Activated CD8-positive, alpha-beta T cell treated with anti-CD3 and anti-CD28 coated beads for 36 hours (primary cell): Measurements from ENCODE around the gene PALM. TPM values are rescaled to one million over a fixed set of nuclear protein-coding genes. Genes with fewer than 3 reads are reported as not detected.

ENCODE experiments used
- ATAC-seq: fragments of 200-7000 bp; cut with Tn5 transposase; one replicate; pipeline ENCODE4 v1.10.0; 2021; ENCODE audit warnings: mild to moderate bottlenecking, moderate library complexity
- CTCF ChIA-PET: fragments of 350-600 bp; sonication (Branson Sonifier 250); formaldehyde crosslinking; loops from one replicate; lab custom pipeline; 2021; ENCODE audit warnings: antibody characterized with exemption; lab: Charles Lee
- POLR2A ChIA-PET: fragments of 350-600 bp; sonication (Branson Sonifier 250); formaldehyde crosslinking; loops from one replicate; lab custom pipeline; 2021; ENCODE audit warnings: antibody characterized with exemption; lab: Charles Lee
- DNase-seq: peaks from one replicate; pipeline ENCODE4 v3.0.0-alpha.2; 2020
- H3K27ac Mint-ChIP-seq: one replicate; pipeline ENCODE4 v1.8.0; 2021; ENCODE audit warnings: mild to moderate bottlenecking, mixed read lengths
- H3K27me3 Mint-ChIP-seq: one replicate; pipeline ENCODE4 v1.8.0; 2021; ENCODE audit warnings: mixed read lengths
- H3K36me3 Mint-ChIP-seq: one replicate; pipeline ENCODE4 v1.8.0; 2021; ENCODE audit warnings: low read depth, mixed read lengths
- H3K4me1 Mint-ChIP-seq: one replicate; pipeline ENCODE4 v1.8.0; 2021; ENCODE audit warnings: low read depth, mixed read lengths
- H3K4me3 Mint-ChIP-seq: one replicate; pipeline ENCODE4 v1.8.0; 2021; ENCODE audit warnings: mild to moderate bottlenecking, moderate library complexity, mixed read lengths
- H3K9me3 Mint-ChIP-seq: one replicate; pipeline ENCODE4 v1.8.0; 2021; ENCODE audit warnings: mixed read lengths
- intact Hi-C: fragments of 100-400 bp; cut with micrococcal nuclease; formaldehyde crosslinking; loops from one replicate; pipeline ENCODE4 v1.10.0; 2022
- total RNA-seq, 2 experiments: library from RNA; stranded (reverse); gene quantifications; one replicate each; pipeline ENCODE4 v1.2.3, GENCODE V29; 2021
- TF ChIP-seq, protein P1 (sequence below): fragments of 200-600 bp; IDR thresholded peaks from one replicate; pipeline ENCODE4 v1.8.0; 2022; ENCODE audit warnings: antibody characterized with exemption, mild to moderate bottlenecking

The PALM gene
- total RNA-seq, 2 experiments from 2014 or later, result 0.22 to 0.36 TPM

DNA sequence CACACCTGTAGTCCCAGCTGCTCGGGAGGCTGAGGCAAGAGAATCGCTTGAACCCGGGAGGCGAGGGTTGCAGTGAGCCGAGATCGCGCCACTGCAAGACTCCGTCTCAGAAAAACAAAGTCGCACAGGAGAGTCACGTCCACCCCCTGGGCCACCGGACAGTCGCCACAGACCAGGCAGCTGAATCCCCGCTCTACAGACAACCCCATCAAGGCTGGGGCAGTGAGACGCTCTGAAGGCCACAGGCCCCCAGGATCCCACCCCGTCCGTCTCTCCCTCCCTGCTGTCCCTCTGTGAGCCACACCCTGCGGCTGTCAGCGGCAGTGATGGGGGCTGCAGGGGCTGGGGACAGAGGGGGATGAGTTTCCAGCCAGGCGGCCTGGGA lies 73.1 kb downstream of the PALM start:
- no peak overlapping the region for H3K27ac Mint-ChIP-seq
- ATAC-seq (no peak), DNase-seq (no peak)
- TF ChIP-seq, protein P1, sequence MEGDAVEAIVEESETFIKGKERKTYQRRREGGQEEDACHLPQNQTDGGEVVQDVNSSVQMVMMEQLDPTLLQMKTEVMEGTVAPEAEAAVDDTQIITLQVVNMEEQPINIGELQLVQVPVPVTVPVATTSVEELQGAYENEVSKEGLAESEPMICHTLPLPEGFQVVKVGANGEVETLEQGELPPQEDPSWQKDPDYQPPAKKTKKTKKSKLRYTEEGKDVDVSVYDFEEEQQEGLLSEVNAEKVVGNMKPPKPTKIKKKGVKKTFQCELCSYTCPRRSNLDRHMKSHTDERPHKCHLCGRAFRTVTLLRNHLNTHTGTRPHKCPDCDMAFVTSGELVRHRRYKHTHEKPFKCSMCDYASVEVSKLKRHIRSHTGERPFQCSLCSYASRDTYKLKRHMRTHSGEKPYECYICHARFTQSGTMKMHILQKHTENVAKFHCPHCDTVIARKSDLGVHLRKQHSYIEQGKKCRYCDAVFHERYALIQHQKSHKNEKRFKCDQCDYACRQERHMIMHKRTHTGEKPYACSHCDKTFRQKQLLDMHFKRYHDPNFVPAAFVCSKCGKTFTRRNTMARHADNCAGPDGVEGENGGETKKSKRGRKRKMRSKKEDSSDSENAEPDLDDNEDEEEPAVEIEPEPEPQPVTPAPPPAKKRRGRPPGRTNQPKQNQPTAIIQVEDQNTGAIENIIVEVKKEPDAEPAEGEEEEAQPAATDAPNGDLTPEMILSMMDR, result no peak
- H3K9me3 Mint-ChIP-seq, result no peaks in the 10 kb centered on the region
- peaks cover 3% of the 10 kb centered on the region for H3K27me3 Mint-ChIP-seq
- intact Hi-C loops, result no loop called here
- CTCF ChIA-PET, result no interaction called here
- H3K36me3 Mint-ChIP-seq, result no peaks in the 10 kb centered on the region
- no peak overlapping the region for H3K4me3 Mint-ChIP-seq
- no peaks in the 10 kb centered on the region for H3K4me1 Mint-ChIP-seq
- POLR2A ChIA-PET, result no interaction called here

DNA sequence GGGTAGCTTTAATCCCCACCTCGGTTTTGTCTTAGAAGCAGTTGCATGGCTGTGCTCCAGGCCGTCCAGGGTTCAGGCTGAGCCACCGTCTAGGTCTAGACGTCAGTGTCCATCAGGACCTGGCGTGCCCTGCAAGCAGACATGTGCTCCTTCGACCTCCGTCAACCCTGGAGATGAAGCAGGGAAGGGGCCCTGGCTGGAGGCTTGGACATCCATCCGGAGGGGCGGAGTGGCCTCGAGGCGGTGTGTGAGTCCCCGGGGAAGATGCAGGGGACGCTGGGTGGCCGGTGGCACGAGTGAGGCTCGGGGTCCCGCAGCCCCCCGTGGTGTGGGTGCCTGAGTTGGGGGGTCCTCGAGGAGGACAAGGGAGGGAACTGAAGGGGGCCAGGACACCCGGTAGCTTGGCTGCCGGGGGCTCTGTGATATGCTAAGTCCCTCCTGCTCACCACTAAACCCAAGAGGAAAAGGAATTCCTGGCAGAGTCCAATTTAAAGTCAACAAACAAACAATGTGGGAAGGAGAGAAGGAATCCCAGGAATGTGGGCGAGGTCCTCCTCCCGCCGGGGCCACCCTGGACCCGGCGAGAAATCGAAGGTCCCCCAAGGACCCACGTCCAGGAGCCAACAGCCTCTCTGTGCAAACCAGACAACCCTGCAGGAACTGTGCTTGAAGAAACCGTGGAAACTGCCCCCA lies 73.6 kb downstream of the PALM start:
- no peak for DNase-seq
- H3K27me3 Mint-ChIP-seq, result peaks cover 3% of the 10 kb centered on the region
- H3K27ac Mint-ChIP-seq, result no peak overlapping the region
- no peak for ATAC-seq
- POLR2A ChIA-PET, result no interaction called here
- no peaks in the 10 kb centered on the region for H3K4me1 Mint-ChIP-seq
- no peak overlapping the region for H3K4me3 Mint-ChIP-seq
- CTCF ChIA-PET, result no interaction called here
- H3K9me3 Mint-ChIP-seq, result no peaks in the 10 kb centered on the region
- intact Hi-C loops, result no loop called here
- TF ChIP-seq, protein P1, result no peak
- no peaks in the 10 kb centered on the region for H3K36me3 Mint-ChIP-seq

DNA sequence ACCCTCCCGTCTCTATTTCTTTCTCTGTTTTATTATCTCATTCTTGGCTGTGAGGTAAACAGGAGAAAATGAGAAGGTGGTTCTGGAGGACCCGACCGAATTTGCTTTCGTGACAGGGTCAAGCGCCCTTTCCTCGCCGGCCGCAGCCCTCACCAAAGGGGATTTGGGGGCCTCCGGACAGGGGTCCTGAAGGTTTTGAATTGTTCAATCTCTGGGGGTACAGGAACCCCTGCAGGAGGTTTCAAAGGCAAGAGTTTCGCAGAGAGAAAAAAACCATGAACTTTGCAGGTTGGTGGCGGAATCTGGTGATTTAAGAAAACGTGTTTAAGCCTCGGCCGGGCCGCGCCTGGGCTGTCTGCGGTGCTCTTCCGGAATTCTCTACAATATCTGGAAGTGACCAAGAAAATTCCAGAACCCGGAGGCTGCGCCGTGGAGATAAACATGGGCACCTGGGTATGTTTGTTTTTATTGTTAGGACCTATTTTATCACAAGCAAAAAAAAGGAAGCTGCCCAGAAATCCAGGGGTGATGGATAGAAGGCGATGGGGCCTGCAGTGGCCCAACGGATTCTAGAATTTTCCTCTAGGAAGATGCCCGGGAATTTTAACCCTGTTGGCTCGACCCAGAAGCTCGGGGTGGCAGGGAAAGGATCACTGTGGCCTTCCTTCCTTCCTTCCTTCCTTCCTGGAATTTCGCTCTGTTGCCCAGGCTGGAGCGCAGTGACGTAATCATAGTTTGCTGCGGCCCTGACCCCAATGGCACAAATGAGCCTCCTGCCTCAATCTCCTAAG lies 74.3 kb downstream of the PALM start:
- CTCF ChIA-PET, result no interaction called here
- peaks cover 3% of the 10 kb centered on the region for H3K27me3 Mint-ChIP-seq
- no peak for DNase-seq
- H3K36me3 Mint-ChIP-seq, result no peaks in the 10 kb centered on the region
- H3K4me1 Mint-ChIP-seq, result no peaks in the 10 kb centered on the region
- no peak overlapping the region for H3K27ac Mint-ChIP-seq
- no peaks in the 10 kb centered on the region for H3K9me3 Mint-ChIP-seq
- no peak overlapping the region for H3K4me3 Mint-ChIP-seq
- ATAC-seq, result no peak
- intact Hi-C loops, result no loop called here
- POLR2A ChIA-PET, result no interaction called here
- TF ChIP-seq, protein P1, result no peak

DNA sequence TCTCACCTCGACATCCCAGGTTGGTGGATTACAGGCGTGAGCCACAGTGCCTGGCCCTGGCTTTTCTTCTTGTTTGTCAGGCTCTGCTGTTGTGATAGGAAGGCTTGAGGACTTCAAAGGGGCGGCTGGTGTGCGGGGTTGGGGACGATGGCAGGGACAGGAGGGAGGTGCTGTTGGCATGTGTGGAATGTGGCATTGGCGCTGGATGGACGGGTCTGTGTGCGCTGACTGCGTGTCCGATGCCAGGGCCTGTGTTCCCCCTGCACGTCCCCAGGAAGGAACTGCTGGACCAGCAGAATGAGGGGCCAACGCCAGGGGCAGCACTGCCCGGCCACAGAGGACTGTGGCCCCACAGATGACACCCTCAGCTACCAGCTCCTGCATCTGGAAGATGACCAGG lies 75.8 kb downstream of the PALM start:
- TF ChIP-seq, protein P1, result no peak
- Mint-ChIP-seq H3K9me3 (no peaks in the 10 kb centered on the region), H3K4me3 (no peak overlapping the region), H3K36me3 (no peaks in the 10 kb centered on the region), H3K27ac (no peak overlapping the region), H3K4me1 (no peaks in the 10 kb centered on the region), H3K27me3 (peaks cover 2% of the 10 kb centered on the region)
- ChIA-PET POLR2A (no interaction called here), CTCF (interaction anchor here (0.8 kb wide), 1 partner anchor 14 kb away, joined by 3 read pairs; no protein-coding TSS in a partner anchor)
- intact Hi-C loops, result no loop called here
- no peak for DNase-seq
- ATAC-seq, result no peak

DNA sequence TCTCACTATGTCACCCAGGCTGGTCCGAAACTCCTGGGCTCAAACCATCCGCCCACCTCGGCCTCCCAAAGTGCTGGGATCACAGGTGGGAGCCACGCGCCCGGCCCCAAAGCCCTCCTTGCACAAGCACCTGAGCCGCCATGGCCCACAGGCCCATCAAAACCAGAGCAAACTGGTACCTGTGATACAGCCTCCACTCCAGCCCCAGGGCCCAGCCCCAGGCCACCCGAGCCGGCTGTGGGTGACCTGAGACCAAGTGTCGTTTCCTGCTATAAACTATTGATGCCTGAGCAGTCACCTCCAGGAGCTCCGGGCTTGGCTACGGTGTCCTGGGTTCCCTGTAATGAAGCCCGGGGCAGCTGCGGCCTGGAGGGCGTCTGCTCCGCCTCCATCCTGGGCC lies 78.8 kb downstream of the PALM start:
- ATAC-seq (no peak), DNase-seq (no peak)
- TF ChIP-seq, protein P1, result no peak
- Mint-ChIP-seq H3K27me3 (peaks cover 2% of the 10 kb centered on the region), H3K4me3 (no peak overlapping the region), H3K27ac (no peak overlapping the region), H3K9me3 (no peaks in the 10 kb centered on the region), H3K36me3 (no peaks in the 10 kb centered on the region), H3K4me1 (no peaks in the 10 kb centered on the region)
- ChIA-PET POLR2A (no interaction called here), CTCF (no interaction called here)
- intact Hi-C loops, result no loop called here
